Mucosa of gallbladder (tissue), 1 donor: ENCODE results near the gene NDUFB4. TPM values are rescaled to one million over a fixed set of nuclear protein-coding genes. Genes with fewer than 3 reads are reported as not detected.

Experiments used
- DNase-seq: peaks from one replicate; pipeline ENCODE4 v3.0.0-alpha.2; 2020; ENCODE audit warnings: low spot score
- total RNA-seq: library from RNA; stranded (reverse); gene quantifications from one replicate; pipeline ENCODE4 v1.2.1, GENCODE V29; 2021
- donor health status: DM: no; HTN: no; CAD: no.

Gene NDUFB4
- 125 TPM for total RNA-seq

DNA sequence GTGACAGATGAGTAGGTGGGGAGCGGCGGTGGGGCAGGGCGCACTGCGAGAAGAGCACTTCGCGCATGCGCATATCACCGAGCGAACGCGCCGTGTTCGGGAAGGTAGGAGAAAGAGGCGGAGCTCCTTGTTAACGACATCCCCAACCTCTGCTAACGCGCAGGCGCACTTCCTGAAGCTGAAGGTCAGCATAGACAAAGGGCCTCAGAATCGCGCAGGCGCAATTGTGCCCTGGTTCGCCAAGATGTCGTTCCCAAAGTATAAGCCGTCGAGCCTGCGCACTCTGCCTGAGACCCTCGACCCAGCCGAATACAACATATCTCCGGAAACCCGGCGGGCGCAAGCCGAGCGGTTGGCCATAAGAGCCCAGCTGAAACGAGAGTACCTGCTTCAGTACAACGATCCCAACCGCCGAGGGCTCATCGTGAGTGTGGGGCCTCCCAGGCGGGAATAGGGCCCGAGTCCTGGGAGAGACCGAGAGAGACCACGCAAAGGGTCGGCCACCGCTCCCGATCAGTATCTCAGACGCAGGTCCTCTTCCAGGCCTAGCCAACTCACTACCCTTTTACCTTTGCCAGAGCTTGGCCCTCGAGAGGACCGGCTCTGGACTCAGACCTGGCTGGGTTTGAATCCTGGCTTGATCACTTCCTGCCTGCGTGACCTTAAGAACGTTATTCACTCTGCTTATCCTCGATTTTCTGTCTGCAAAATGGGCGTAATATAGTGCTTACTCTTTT is at the start of gene NDUFB4:
NDUFB4 (plus strand) TSS at position 221 of the 737 bp plus-strand sequence; CDS start at position 245, 24 bp downstream.
- peak; percentile 97 for DNase-seq

DNA sequence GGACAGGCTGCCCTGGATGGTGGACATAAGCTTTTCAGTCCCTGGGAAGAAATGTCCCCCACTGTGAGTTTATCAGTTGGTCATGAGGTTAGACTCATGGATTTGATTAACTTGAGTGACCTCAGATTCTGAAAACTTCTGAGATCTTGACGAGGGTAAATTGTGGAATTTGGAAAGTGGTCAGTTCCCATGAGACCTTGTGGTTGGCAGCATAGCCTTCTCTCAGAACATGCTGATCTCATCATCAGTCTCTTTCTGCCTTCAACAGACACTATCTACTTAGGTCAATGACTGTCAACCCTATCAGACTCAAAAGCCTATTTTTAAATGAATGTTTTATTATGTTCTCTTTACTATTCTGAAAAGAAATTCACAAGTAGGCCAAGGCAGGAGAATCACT is 45.6 kb upstream of the NDUFB4 start:
- no peak for DNase-seq

GRCh38 chr3:120552184-120553172 is 43.7 kb upstream of the NDUFB4 start:
- DNase-seq = no peak

- DNase-seq = no peak
Observed at GRCh38 chr3:120554812-120555606, 41.1 kb upstream of the NDUFB4 start.

DNA sequence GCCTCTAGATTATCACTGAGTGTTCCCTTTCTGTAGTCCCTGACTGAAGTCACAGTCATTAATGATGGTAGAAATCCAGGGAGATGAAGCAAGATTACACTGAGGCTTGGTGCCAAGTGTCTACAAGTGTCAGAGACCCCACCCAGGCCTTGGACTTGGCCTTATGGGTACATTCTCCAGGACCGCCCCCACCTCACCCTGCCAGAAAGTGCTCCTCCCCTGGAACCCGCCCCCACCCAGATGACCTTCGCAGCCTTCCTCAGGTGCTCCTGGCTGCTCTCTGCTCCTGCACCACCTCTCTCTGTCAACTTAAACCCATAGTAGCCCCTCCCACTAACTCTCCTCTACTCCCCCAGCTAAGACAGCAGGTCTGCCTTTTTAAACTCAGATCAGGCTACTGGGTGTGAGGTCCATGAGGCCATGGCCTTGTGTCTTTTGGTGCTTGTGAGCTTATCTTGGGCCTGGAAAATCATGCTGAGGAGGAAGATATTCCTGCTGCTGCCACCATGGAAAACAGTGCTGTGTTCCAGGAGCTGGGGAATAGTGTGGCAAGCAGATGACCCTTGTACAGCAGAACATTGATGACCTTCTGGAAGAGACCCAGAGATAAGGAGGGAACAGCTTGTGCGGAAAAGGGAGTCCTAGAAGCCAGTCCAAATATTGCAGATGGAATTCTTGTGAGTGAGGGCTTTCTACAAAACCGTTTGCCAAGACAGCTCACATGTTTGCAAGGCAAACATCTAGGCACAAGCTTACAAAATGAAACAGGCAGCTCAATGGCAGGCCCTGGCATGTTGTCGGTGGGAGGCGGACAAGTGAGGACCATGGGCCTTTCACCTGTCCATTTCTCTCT is 40.3 kb upstream of the NDUFB4 start:
- DNase-seq = no peak

GRCh38 chr3:120557115-120557514 is 39.0 kb upstream of the NDUFB4 start:
- DNase-seq = no peak

DNA sequence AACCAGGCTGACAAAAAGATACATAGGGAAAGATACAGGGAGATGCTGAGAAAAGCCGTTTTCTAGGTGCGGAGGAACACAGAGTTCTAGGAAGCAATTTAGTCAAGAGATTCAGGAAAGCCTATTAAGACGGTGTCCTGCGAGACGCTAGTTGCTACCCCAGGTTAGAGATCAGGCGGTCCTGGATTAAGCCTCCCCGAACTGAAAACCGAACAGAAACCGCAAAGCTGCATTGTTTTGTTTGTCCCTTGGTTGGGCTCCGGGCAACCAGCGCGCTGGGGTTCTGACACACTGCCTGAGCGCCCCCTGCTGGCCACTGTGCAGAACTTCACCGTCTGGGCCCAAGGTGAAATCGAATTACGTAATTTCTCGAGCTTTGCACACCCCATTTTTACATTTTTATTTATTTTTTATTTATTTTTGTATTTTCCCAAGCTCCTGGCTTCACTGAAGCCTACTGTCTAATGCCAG is 37.3 kb upstream of the NDUFB4 start:
- peak; percentile 86 for DNase-seq

- DNase-seq = no peak
Observed at GRCh38 chr3:120559242-120560061, 36.7 kb upstream of the NDUFB4 start.

- no peak for DNase-seq
Observed at GRCh38 chr3:120560304-120561250, 35.6 kb upstream of the NDUFB4 start.

GRCh38 chr3:120561251-120562045 is 34.7 kb upstream of the NDUFB4 start:
- DNase-seq = peak; percentile 73

- DNase-seq = no peak
Observed at GRCh38 chr3:120563356-120564022, 32.6 kb upstream of the NDUFB4 start.

DNA sequence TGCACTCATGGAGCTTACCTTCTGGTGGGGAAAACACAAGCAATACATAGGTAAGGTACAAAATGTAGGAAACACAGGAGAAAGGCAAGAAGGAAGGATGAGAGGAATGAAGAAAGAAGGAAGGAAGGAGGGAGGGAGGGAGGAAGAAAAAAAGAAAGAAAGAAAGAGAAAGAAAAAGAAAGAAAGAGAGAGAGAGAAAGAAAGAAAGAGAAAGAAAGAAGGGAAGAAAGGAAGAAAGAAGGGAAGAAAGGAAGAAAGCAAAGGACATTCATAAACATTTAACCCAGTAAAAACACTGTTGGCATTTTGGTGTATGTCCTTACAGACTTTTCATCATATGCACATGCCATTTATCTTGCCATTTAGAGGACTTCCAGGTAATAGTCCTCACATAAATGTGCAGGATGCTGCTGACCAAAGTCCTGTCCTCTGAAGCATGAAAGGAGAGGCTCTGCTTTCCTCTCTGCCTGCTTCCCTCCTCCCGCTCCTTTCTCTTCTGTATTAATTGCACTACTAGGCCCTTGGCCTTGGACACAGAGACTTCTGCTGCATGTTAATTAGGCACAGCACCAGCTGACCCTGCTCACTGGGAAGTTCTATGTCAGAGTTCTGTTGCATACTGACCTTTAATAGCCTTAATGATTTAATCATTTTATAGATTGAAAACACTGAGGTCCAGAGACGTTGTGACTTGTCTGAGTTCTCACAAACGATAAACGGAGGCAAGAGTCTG is 29.7 kb upstream of the NDUFB4 start:
- DNase-seq = no peak

GRCh38 chr3:120567370-120568201 is 28.6 kb upstream of the NDUFB4 start:
- DNase-seq = no peak

DNA sequence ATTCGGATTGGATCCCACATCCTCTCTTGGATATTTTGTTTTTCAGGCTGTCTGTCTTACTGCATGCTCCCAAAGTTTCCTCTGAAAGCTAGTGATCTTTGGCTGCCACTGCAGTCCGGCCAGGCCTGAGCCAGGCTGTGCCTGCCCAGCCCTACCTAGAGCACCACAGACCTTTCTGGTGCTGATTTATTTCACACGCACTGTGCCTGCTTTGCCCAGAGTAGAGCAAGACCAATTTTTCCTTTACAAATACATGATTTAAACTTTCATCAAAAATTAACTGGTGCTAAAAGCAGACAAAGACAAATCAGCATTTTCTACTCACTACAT is 28.0 kb upstream of the NDUFB4 start:
- no peak for DNase-seq

GRCh38 chr3:120568598-120568997 is 27.5 kb upstream of the NDUFB4 start:
- DNase-seq = no peak
